ENCODE results near the gene GNS.
"Not testable (repeated sequence)": the region's sequence is repeated elsewhere in the genome, so short reads cannot be mapped to it uniquely, and the experiment has no call there.

The GNS gene

GRCh38 chr12:64780531-64781279 lies 21.5 kb upstream of the GNS start:
- Histone ChIP-seq H3K9ac (ENCODE audit: low read length in 5 of 5) (peak overlapping the region in 4 of 5 donors; percentile 47 to 66 (median 60)), H3K4me1 (ENCODE audit: control insufficient read depth in 5 of 5, insufficient read depth in 5 of 5, low read length in 5 of 5) (peaks cover 0 to 25% (median 22%) of the 10 kb centered on the region in 5 donors), H3K27me3 (ENCODE audit: control insufficient read depth in 5 of 5, insufficient read depth in 4 of 5, low read length in 5 of 5) (no peaks in the 10 kb centered on the region), H3K27ac (ENCODE audit: low read depth, low read length) (no peak overlapping the region), H3K36me3 (ENCODE audit: control insufficient read depth in 5 of 5, insufficient read depth in 5 of 5, low read length in 5 of 5) (no peaks in the 10 kb centered on the region), H3K9me3 (ENCODE audit: control insufficient read depth in 5 of 5, low read length in 5 of 5) (peaks cover 0 to 4% (median 0%) of the 10 kb centered on the region in 5 donors), H3K4me3 (ENCODE audit: low read depth in 1 of 5, low read length in 5 of 5) (peak overlapping the region in 4 of 5 donors; percentile 54 to 72 (median 64))

- Histone ChIP-seq H3K9ac (ENCODE audit: low read length in 5 of 5) (peak overlapping the region in 2 of 5 donors; percentile 59 to 62), H3K4me1 (ENCODE audit: control insufficient read depth in 5 of 5, insufficient read depth in 5 of 5, low read length in 5 of 5) (peaks cover 0 to 25% (median 22%) of the 10 kb centered on the region in 5 donors), H3K27ac (ENCODE audit: low read depth, low read length) (no peak overlapping the region), H3K36me3 (ENCODE audit: control insufficient read depth in 5 of 5, insufficient read depth in 5 of 5, low read length in 5 of 5) (no peaks in the 10 kb centered on the region), H3K4me3 (ENCODE audit: low read depth in 1 of 5, low read length in 5 of 5) (peak overlapping the region in 4 of 5 donors; percentile 54 to 72 (median 64)), H3K9me3 (ENCODE audit: control insufficient read depth in 5 of 5, low read length in 5 of 5) (peaks cover 0 to 8% (median 0%) of the 10 kb centered on the region in 5 donors), H3K27me3 (ENCODE audit: control insufficient read depth in 5 of 5, insufficient read depth in 4 of 5, low read length in 5 of 5) (no peaks in the 10 kb centered on the region)
These were observed 20.9 kb upstream of the GNS start for GRCh38 chr12:64780132-64780530.

- Histone ChIP-seq H3K36me3 (ENCODE audit: control insufficient read depth in 5 of 5, insufficient read depth in 5 of 5, low read length in 5 of 5) (no peaks in the 10 kb centered on the region), H3K27ac (ENCODE audit: low read depth, low read length) (no peak overlapping the region), H3K9ac (ENCODE audit: low read length in 5 of 5) (no peak overlapping the region), H3K27me3 (ENCODE audit: control insufficient read depth in 5 of 5, insufficient read depth in 4 of 5, low read length in 5 of 5) (no peaks in the 10 kb centered on the region), H3K9me3 (ENCODE audit: control insufficient read depth in 5 of 5, low read length in 5 of 5) (peaks cover 0 to 8% (median 0%) of the 10 kb centered on the region in 5 donors), H3K4me1 (ENCODE audit: control insufficient read depth in 5 of 5, insufficient read depth in 5 of 5, low read length in 5 of 5) (peaks cover 0 to 25% (median 22%) of the 10 kb centered on the region in 5 donors), H3K4me3 (ENCODE audit: low read depth in 1 of 5, low read length in 5 of 5) (no peak overlapping the region)
These were observed 20.3 kb upstream of the GNS start for GRCh38 chr12:64779354-64779974.

GRCh38 chr12:64775147-64775736 lies 16.0 kb upstream of the GNS start:
- H3K9me3 ChIP-seq (ENCODE audit: control insufficient read depth in 5 of 5, low read length in 5 of 5); H3K27me3 ChIP-seq (ENCODE audit: control insufficient read depth in 5 of 5, insufficient read depth in 4 of 5, low read length in 5 of 5); H3K4me3 ChIP-seq (ENCODE audit: low read depth in 1 of 5, low read length in 5 of 5); H3K4me1 ChIP-seq (ENCODE audit: control insufficient read depth in 5 of 5, insufficient read depth in 5 of 5, low read length in 5 of 5); H3K9ac ChIP-seq (ENCODE audit: low read length in 5 of 5); H3K27ac ChIP-seq (ENCODE audit: low read depth, low read length); H3K36me3 ChIP-seq (ENCODE audit: control insufficient read depth in 5 of 5, insufficient read depth in 5 of 5, low read length in 5 of 5): not testable (repeated sequence)

- H3K36me3 ChIP-seq (ENCODE audit: control insufficient read depth in 5 of 5, insufficient read depth in 5 of 5, low read length in 5 of 5) = no peaks in the 10 kb centered on the region
- no peak overlapping the region for H3K27ac ChIP-seq (ENCODE audit: low read depth, low read length)
- no peak overlapping the region for H3K4me3 ChIP-seq (ENCODE audit: low read depth in 1 of 5, low read length in 5 of 5)
- H3K9ac ChIP-seq (ENCODE audit: low read length in 5 of 5) = no peak overlapping the region
- peaks cover 0 to 8% (median 0%) of the 10 kb centered on the region in 5 donors for H3K9me3 ChIP-seq (ENCODE audit: control insufficient read depth in 5 of 5, low read length in 5 of 5)
- no peaks in the 10 kb centered on the region for H3K4me1 ChIP-seq (ENCODE audit: control insufficient read depth in 5 of 5, insufficient read depth in 5 of 5, low read length in 5 of 5)
- H3K27me3 ChIP-seq (ENCODE audit: control insufficient read depth in 5 of 5, insufficient read depth in 4 of 5, low read length in 5 of 5) = no peaks in the 10 kb centered on the region
These were observed 14.2 kb upstream of the GNS start for GRCh38 chr12:64773386-64773785.

GRCh38 chr12:64767495-64767894 lies 8.3 kb upstream of the GNS start:
- Histone ChIP-seq H3K9me3 (ENCODE audit: control insufficient read depth in 5 of 5, low read length in 5 of 5) (no peaks in the 10 kb centered on the region), H3K36me3 (ENCODE audit: control insufficient read depth in 5 of 5, insufficient read depth in 5 of 5, low read length in 5 of 5) (no peaks in the 10 kb centered on the region), H3K4me3 (ENCODE audit: low read depth in 1 of 5, low read length in 5 of 5) (no peak overlapping the region), H3K4me1 (ENCODE audit: control insufficient read depth in 5 of 5, insufficient read depth in 5 of 5, low read length in 5 of 5) (no peaks in the 10 kb centered on the region), H3K27me3 (ENCODE audit: control insufficient read depth in 5 of 5, insufficient read depth in 4 of 5, low read length in 5 of 5) (no peaks in the 10 kb centered on the region), H3K27ac (ENCODE audit: low read depth, low read length) (no peak overlapping the region), H3K9ac (ENCODE audit: low read length in 5 of 5) (no peak overlapping the region)

GRCh38 chr12:64760808-64761573 lies 1.8 kb upstream of the GNS start:
- no peak overlapping the region for H3K27ac ChIP-seq (ENCODE audit: low read depth, low read length)
- no peak overlapping the region for H3K4me3 ChIP-seq (ENCODE audit: low read depth in 1 of 5, low read length in 5 of 5)
- H3K9me3 ChIP-seq (ENCODE audit: control insufficient read depth in 5 of 5, low read length in 5 of 5) = no peaks in the 10 kb centered on the region
- H3K4me1 ChIP-seq (ENCODE audit: control insufficient read depth in 5 of 5, insufficient read depth in 5 of 5, low read length in 5 of 5) = peaks cover 0 to 35% (median 32%) of the 10 kb centered on the region in 5 donors
- H3K36me3 ChIP-seq (ENCODE audit: control insufficient read depth in 5 of 5, insufficient read depth in 5 of 5, low read length in 5 of 5) = no peaks in the 10 kb centered on the region
- H3K9ac ChIP-seq (ENCODE audit: low read length in 5 of 5) = no peak overlapping the region
- no peaks in the 10 kb centered on the region for H3K27me3 ChIP-seq (ENCODE audit: control insufficient read depth in 5 of 5, insufficient read depth in 4 of 5, low read length in 5 of 5)

- Histone ChIP-seq H3K9ac (ENCODE audit: low read length in 5 of 5) (peak overlapping the region in 4 of 5 donors; percentile 0 to 97 (median 52)), H3K27me3 (ENCODE audit: control insufficient read depth in 5 of 5, insufficient read depth in 4 of 5, low read length in 5 of 5) (no peaks in the 10 kb centered on the region), H3K27ac (ENCODE audit: low read depth, low read length) (peak overlapping the region; percentile 94), H3K4me3 (ENCODE audit: low read depth in 1 of 5, low read length in 5 of 5) (peak overlapping the region; percentile 8 to 98 (median 21)), H3K36me3 (ENCODE audit: control insufficient read depth in 5 of 5, insufficient read depth in 5 of 5, low read length in 5 of 5) (peaks cover 0 to 2% (median 0%) of the 10 kb centered on the region in 5 donors), H3K9me3 (ENCODE audit: control insufficient read depth in 5 of 5, low read length in 5 of 5) (no peaks in the 10 kb centered on the region), H3K4me1 (ENCODE audit: control insufficient read depth in 5 of 5, insufficient read depth in 5 of 5, low read length in 5 of 5) (peaks cover 3 to 48% (median 41%) of the 10 kb centered on the region in 5 donors)
These were observed 1.4 kb downstream of the GNS start for GRCh38 chr12:64757771-64758170.

- peaks cover under 1 to 2% (median 2%) of the 10 kb centered on the region in 5 donors for H3K36me3 ChIP-seq (ENCODE audit: control insufficient read depth in 5 of 5, insufficient read depth in 5 of 5, low read length in 5 of 5)
- H3K9me3 ChIP-seq (ENCODE audit: control insufficient read depth in 5 of 5, low read length in 5 of 5) = no peaks in the 10 kb centered on the region
- H3K27ac ChIP-seq (ENCODE audit: low read depth, low read length) = peak overlapping the region; percentile 94
- peaks cover 4 to 58% (median 53%) of the 10 kb centered on the region in 5 donors for H3K4me1 ChIP-seq (ENCODE audit: control insufficient read depth in 5 of 5, insufficient read depth in 5 of 5, low read length in 5 of 5)
- H3K9ac ChIP-seq (ENCODE audit: low read length in 5 of 5) = peak overlapping the region in 1 of 5 donors; percentile 53
- H3K4me3 ChIP-seq (ENCODE audit: low read depth in 1 of 5, low read length in 5 of 5) = no peak overlapping the region
- no peaks in the 10 kb centered on the region for H3K27me3 ChIP-seq (ENCODE audit: control insufficient read depth in 5 of 5, insufficient read depth in 4 of 5, low read length in 5 of 5)
These were observed 2.8 kb downstream of the GNS start for GRCh38 chr12:64756376-64756775.

All from subcutaneous abdominal adipose tissue (tissue), 5 donors.